GM19043 (cell line): Measurements from ENCODE around the gene CCDC188.

Source experiments
- ATAC-seq: cut with Tn5 transposase; IDR thresholded peaks from one replicate; pipeline ENCODE4 v1.9.1; 2021; ENCODE audit warnings: low read depth; ENCODE audit not compliant: unreplicated experiment

The CCDC188 gene

DNA sequence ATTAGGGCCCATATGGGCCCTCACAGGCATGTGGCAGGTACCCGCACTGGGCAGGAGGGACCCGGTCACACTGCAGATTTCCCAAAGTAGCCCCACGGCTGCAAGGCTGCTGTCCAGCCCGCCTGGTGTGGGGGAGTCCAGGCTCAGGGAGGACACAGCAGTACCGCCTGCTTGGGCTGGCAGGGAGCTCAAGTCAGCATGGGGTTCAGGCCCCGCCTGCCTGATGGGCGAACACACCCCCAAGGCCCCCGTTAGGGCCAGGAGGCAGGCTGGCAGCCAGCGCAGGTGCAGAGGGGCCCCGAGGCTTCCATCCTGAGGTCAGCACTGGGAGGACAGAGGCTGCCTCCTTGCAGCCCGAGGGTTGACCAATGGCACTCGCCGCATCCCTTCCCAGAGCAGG, 13.7 kb downstream of the CCDC188 start:
- ATAC-seq, result no peak

GRCh38 chr22:20136603-20136873, 14.3 kb downstream of the CCDC188 start:
- no peak for ATAC-seq

DNA sequence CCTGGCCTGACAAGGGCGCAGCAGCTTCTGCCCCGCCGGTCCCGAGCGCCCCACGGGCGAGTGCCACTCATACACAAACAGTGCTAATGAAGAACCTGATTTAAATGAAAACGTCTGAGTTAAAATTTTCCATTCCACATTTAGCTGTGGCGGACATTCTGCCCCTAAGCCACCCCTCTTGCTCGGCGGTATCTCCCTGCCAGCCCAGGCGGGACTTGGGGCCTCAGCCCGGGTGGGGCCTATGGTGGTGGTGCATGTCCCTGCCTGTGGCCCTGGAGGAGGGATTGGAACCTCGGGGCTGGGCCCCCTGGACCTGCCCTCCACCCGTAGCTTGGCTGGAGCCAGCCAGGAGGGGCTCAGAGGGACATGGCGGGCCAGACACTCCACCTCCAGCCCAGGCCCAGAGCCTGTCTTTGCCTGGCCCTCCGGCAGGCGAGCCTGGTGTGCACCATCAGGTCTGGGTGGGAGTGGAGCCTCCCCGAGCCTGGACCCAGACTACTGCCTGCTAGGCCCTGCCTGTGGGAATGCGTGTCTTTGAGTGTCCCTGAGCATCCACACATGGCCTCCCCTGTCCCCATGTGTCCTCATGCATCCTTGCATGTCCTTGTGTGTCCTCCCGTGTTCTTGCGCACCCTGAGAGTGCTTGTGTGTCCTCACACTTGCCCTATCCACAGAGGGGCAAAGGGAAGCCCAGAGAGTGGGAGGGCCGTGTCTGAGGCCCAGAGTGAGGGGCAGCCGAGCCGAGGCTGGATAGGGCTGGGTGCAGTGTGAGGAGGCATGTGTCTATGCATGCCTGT, 14.9 kb downstream of the CCDC188 start:
- ATAC-seq, result no peak

DNA sequence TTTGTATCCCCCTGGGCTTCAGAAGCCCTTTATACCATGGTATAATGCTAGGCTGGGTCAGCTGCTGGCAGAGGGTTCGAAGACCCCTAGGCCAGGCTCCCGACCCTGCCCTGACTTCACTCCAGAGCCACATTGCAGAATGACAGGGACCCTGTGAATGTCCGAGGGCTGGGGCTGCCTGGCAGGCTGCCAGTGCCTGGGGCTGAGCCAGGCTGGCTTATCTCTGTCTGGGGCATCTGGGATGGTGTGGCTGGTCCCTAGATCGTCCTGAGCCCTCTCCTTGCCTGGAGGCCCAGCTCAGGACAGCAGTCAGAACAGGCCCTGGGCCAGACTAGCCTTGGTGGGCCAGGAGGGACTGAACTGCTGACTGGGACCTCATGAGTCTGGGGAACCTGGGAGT, 15.6 kb downstream of the CCDC188 start:
- no peak for ATAC-seq

- ATAC-seq, result no peak
Observed at GRCh38 chr22:20133930-20134549, 16.8 kb downstream of the CCDC188 start.

DNA sequence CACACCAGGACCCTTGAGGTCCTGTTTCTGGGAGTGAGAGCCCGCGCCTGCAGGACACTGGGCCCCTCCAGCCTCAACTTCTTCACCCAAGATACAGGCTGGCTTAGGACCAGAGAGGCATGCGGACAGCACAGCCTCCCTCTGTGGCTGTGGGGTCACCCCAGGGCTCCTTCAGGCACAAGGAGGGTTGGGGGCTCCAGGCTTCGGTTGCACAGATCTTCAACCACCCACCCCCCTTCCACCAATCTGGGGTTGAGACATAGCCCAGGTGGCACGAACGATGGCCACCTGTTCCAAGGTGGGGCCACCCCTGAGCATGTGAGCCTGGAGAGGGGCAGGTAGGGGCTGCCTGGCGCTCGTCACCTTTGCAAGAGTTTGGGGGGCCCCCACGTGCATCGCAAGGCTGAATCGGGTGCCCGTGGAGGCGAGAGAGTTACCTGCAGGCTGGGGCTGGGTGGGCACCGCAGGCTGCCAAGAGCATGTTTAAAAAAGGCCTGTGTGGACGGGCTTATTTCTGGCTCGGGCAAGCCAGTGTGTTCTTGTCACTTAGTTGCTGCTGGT, 18.1 kb downstream of the CCDC188 start:
- ATAC-seq, result no peak

- ATAC-seq, result no peak
Observed at GRCh38 chr22:20131859-20132685, 18.8 kb downstream of the CCDC188 start.

- no peak for ATAC-seq
Observed at GRCh38 chr22:20131597-20131858, 19.3 kb downstream of the CCDC188 start, which contains the start of gene ZDHHC8. Gene ZDHHC8, plus strand, starts transcription at chr22:20131804. Its CDS starts 144 bp downstream, at chr22:20131948.

- ATAC-seq, result no peak
Observed at GRCh38 chr22:20130731-20131596, 19.9 kb downstream of the CCDC188 start.

- ATAC-seq, result no peak
Observed at GRCh38 chr22:20130319-20130718, 20.5 kb downstream of the CCDC188 start.

DNA sequence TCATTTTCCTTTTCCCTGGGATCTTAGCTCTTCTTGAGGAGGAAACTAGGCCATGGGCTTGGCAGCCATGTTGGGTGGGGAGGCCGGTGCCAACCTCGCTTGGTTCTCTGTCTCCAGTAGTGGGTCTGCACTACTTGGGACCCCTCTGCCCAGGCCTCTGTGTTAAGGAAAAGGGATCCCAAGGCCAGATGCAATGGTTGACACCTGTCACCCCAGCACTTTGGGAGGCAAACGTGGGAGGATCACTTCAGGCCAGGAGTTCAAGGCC, 21.2 kb downstream of the CCDC188 start:
- ATAC-seq, result no peak

DNA sequence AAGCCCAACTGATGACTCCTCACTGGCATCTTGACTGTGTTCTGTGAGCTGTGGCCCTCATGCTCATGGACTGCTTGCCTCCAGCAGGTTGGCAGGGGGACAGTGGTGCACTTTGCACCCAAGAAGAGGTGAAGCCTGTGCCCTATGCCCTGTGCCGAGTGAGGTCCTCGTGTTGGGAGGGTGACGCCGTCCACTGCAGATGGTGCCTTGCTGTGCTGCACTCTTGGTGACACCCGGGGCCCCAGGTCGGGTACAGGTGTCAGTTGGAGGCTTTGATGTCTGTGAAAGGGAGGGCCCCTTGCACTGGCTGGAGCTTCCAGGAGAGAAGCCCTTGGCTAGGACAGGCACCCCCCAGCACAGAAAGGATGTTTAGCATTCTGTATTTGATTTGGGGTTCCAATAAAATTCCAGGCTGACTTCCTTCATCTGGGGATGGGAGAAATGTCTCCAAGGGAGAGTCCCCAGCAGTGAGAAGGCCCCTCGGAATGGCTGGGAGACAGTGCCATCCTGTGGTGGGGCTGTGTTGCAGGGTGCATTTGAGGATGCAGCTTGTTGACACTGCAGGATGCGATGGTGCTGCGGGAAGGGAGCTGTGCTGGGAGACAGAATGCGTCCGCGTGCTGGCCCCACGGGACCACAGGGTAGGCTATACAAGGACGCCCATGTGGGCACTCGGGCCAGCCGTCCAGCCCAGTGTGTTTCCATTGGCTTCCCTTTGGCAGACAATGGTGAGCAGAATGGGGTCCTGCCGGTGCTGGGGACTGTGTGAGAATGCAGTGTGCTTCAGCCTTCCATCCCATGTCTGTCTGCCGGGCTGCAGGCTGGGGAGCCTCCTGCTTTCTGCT, 21.7 kb downstream of the CCDC188 start:
- ATAC-seq, result no peak

DNA sequence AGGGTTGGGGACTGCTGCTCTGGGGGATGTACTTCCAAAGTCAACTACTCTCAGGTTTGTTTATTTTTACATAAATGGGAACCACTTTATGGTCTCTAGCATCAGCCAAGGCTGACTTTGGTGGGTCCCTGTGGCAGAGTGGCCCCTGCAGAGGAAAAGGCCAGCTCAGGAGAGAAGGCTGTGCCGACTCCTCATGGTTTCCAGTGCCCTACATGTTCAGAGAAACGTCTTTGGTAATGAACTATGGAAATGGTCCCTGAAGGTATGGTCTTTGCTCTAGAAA, 22.3 kb downstream of the CCDC188 start:
- no peak for ATAC-seq

DNA sequence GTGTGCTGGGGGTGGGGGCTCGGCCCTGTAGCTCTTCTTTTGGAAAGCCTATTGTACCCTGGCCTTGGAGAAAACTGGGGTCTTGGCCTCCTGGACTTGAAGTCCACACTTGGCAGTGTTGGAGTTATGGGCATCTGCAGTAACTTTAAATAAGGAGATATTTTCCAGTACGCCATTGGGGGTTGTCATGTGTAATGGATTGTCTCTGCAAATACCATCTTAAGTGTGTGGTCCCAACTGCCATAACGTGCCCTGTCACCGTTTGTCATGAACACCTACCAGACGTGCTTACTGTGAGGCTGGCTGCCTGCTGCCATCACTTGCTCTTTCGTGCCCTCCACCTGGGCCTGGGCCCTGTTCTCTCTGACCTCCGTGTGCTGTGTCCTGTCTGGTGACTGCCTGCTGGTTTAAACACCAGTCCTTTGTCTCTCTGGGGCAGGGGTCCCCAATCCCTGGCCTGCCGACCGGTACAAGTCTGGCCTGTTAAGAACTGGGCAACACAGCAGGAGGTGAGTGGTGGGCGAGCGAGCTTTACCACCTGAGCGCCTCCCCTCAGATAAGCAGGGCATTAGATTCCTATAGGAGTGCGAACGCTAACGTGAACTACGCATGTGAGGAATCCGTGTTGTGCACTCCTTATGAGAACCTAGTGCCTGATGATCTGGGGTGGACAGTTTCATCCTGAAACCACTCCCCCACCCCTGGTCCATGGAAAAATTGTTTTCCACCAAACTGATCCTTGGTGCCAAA, 22.8 kb downstream of the CCDC188 start:
- ATAC-seq, result no peak

- no peak for ATAC-seq
Observed at GRCh38 chr22:20127318-20127868, 23.5 kb downstream of the CCDC188 start.

GRCh38 chr22:20126284-20127029, 24.4 kb downstream of the CCDC188 start:
- no peak for ATAC-seq

DNA sequence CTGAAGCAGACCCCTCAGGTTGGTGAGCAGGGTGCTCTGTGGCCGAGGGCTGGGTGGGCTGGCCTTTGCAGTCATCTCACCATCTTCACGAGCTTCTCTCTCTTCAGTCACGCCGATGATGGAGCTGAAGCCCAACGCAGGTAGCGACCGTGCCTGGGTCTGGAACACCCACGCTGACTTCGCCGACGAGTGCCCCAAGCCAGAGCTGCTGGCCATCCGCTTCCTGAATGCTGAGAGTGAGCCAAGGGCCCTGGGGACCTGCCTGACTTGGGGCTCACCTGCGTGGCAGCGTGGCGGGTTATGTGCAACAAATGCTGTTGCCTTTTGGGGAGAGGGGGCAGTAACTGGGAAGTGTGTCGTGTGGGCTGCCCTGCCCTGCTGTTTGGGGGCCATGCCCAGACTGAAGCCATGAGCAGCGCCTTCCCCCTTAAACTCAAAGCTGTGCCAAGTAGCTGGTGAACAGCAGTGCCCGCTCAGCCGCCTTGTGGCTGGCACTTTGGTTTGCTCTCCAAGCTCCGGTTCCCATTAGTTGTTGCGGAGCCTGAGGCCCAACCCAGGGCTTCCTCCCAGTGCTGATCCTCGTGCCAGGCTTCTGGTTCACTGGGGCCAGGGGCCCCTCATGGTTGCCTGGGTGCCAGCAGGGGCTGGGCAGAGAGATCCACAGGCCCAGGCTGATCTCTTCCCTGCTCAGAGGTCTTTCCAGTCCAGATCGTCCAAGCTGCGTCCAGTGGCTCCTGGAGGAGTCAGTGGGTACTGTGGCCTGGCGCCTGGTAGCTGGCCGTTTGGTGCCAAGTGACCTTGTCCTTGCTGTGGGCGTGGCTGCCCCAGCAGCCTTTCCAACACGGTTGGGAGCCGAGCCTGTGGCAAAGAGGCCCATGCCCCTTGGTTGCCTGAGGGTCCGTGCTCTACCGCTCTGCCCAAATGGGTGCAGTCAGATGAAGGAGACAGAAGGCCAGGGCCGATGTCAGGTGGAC, 25.4 kb downstream of the CCDC188 start:
- no peak for ATAC-seq
